ENCODE measurements around the gene NRG3.

GRCh38 chr10:82572744-82573143, 697.8 kb downstream of the NRG3 start:
- TF ChIP-seq, protein P1, sequence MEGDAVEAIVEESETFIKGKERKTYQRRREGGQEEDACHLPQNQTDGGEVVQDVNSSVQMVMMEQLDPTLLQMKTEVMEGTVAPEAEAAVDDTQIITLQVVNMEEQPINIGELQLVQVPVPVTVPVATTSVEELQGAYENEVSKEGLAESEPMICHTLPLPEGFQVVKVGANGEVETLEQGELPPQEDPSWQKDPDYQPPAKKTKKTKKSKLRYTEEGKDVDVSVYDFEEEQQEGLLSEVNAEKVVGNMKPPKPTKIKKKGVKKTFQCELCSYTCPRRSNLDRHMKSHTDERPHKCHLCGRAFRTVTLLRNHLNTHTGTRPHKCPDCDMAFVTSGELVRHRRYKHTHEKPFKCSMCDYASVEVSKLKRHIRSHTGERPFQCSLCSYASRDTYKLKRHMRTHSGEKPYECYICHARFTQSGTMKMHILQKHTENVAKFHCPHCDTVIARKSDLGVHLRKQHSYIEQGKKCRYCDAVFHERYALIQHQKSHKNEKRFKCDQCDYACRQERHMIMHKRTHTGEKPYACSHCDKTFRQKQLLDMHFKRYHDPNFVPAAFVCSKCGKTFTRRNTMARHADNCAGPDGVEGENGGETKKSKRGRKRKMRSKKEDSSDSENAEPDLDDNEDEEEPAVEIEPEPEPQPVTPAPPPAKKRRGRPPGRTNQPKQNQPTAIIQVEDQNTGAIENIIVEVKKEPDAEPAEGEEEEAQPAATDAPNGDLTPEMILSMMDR (IDR thresholded peaks at IDR 0.05): no peak
- TF ChIP-seq EP300 (IDR thresholded peaks at IDR 0.05): no peak
- no peak for TF ChIP-seq POLR2A (IDR thresholded peaks at IDR 0.05)

Data from ovary (tissue), 3 donors.